GM12891 (cell line): ENCODE measurements around the gene PIK3R1.

Source experiments
- PAX5 ChIP-seq: IDR thresholded peaks from 2 replicates; pipeline ENCODE4 v1.6.1; 2011; ENCODE audit warnings: low read length, moderate library complexity, mild to moderate bottlenecking; ENCODE audit not compliant: insufficient read depth, severe bottlenecking
- POLR2A ChIP-seq: IDR thresholded peaks from 2 replicates; pipeline ENCODE4 v1.6.1; 2011; ENCODE audit warnings: low read depth, low read length, control low read depth
- POLR2AphosphoS5 ChIP-seq: IDR thresholded peaks from 2 replicates; pipeline ENCODE4 v1.6.1; 2011; ENCODE audit warnings: low read depth, low read length, control low read depth
- TAF1 ChIP-seq: IDR thresholded peaks from 2 replicates; pipeline ENCODE4 v1.6.1; 2011; ENCODE audit warnings: low read depth, low read length, control low read depth

DNA sequence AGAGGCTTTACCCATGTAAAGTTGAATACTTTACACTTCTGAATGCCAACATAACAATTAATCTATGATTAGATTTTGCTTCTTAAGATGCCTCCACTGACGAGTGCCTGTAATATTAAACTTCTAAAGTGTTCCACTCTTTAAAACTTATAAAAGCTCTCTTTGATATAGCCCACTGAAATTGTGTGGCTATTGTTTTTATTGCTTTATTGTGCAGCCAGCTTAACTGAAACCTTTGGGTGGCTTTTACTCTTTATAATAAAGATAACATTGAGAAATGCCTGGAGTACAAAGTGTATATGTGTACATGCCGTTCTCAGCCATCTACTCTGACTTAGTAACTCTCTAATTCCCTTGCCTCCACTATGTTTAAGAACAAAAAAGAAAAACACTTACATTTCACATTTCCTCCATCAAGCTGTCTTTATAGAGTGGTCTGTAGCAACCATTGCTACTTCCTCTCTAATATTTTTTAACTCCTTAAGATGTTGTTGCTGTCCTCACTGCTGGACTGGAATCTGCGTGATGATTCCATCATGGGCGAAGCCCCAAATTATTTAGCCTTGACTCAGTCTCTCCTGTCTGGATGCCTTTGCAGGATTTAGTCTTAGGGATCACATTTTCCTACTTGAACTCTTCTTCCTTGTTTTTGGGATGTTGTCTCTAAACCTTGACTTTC is 9.1 kb downstream of the PIK3R1 start:
- TF ChIP-seq POLR2A (no peak), POLR2AphosphoS5 (no peak), PAX5 (no peak), TAF1 (no peak)
